Suprapubic skin (tissue), 3 donors: ENCODE data around the gene ZDHHC14.
"Not testable (repeated sequence)": the region's sequence is repeated elsewhere in the genome, so short reads cannot be mapped to it uniquely, and the experiment has no call there.

Experiments
- EP300 ChIP-seq: sonication (generic); formaldehyde crosslinking; IDR thresholded peaks from one replicate; pipeline ENCODE4 v1.6.1; 2017; ENCODE audit warnings: antibody characterized with exemption
- POLR2A ChIP-seq, 2 donors: fragments of 450-650 bp; IDR thresholded peaks; one replicate each; pipeline ENCODE4 v1.6.1; 2017; ENCODE audit warnings: antibody characterized with exemption in 2 of 2, mild to moderate bottlenecking in 2 of 2, moderate library complexity in 2 of 2
- TF ChIP-seq, protein P1 (sequence below), 2 donors: fragments of 200-600 bp in 1 of 2; fragments of 450-650 bp in 1 of 2; sonication (generic) in 1 of 2; IDR thresholded peaks; one replicate each; pipeline ENCODE4 v1.5.1; 2016 to 2019; ENCODE audit warnings: antibody characterized with exemption in 2 of 2, mild to moderate bottlenecking in 1 of 2, moderate library complexity in 1 of 2

- TF ChIP-seq EP300; POLR2A (IDR thresholded peaks at IDR 0.05): not testable (repeated sequence)
- TF ChIP-seq, protein P1, sequence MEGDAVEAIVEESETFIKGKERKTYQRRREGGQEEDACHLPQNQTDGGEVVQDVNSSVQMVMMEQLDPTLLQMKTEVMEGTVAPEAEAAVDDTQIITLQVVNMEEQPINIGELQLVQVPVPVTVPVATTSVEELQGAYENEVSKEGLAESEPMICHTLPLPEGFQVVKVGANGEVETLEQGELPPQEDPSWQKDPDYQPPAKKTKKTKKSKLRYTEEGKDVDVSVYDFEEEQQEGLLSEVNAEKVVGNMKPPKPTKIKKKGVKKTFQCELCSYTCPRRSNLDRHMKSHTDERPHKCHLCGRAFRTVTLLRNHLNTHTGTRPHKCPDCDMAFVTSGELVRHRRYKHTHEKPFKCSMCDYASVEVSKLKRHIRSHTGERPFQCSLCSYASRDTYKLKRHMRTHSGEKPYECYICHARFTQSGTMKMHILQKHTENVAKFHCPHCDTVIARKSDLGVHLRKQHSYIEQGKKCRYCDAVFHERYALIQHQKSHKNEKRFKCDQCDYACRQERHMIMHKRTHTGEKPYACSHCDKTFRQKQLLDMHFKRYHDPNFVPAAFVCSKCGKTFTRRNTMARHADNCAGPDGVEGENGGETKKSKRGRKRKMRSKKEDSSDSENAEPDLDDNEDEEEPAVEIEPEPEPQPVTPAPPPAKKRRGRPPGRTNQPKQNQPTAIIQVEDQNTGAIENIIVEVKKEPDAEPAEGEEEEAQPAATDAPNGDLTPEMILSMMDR (IDR thresholded peaks at IDR 0.05): not testable (repeated sequence)
These were observed 310.6 kb downstream of the ZDHHC14 start for GRCh38 chr6:157691621-157692020.
